Activated CD8-positive, alpha-beta memory T cell treated with anti-CD3 and anti-CD28 coated beads, Interleukin-2, amount 50 U/mL, for 4 hours (primary cell): ENCODE results near the gene SNX7.

Experiments used
- DNase-seq: peaks from one replicate; pipeline ENCODE4 v3.0.0-alpha.2; 2020

The SNX7 gene

DNA sequence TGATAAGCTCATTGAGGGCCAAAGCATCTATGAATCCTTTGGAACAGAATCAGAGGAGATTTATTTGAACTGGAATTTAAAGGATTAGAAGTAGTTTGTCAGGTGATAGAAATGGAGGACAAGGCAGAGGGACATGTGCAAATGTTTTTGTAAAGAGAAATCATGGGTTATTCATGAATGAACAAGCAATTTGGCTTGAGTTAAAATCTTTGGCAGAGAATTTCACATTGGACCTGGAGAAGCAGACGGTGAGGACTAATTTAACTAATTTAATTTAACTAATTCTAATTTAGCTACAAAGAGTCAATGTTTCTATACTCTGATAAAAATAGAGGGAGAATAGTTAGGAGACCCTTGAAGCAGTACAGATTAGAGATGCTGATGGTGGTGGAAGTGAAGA is 36.3 kb downstream of the SNX7 start:
- DNase-seq = no peak

DNA sequence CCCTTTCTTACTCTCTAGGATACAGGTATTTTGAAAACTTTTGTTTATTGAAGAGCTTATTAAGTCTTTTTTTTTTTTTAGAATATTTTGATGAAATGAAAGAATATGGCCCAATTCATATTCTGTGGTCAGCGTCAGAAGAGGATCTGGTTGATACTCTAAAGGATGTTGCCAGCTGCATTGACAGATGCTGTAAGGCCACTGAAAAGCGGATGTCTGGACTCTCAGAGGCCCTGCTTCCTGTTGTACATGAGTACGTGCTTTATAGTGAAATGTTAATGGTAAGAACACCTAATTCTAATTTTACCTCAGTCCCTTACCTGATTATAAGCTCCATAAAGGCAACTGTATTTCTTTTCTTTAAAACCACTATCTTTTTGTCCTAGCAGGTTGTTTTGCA is 37.1 kb downstream of the SNX7 start:
- no peak for DNase-seq

DNA sequence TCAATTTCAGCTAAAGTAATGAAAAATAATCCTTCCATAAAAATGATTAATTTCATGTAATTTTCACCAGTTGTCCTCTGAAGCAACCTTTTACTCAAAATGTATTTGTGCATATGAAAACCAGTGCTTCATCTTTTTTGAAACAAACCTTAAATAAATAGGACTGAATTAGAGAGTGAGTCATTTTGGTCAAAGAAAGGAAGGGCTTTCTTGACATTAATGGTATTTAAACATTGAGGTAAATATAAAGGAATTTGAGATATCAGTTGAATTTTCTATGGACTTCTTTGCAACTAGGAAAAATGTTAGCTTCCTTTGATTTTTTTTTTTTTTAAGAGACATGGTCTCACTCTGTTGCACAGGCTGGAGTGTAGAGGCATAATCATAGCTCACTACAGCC is 38.7 kb downstream of the SNX7 start:
- no peak for DNase-seq

DNA sequence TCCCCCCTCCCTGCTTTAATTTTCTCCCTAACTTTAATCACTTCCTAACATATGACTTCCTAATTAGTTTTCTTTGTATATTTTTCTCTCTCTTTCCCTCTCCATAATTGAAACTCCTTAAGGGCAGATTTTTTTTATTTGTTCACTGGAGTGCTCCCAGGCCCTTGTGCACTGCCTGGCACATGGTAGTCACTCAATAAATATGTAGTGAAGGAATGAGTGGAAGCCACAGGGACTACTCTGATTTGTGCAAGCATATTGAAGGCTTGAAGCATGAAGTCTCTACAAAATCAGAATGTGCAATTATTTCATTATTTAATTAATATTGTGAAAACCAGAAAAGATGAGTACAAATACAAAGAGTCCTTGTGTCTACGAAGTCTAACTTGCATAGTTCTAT is 41.5 kb downstream of the SNX7 start:
- no peak for DNase-seq

DNA sequence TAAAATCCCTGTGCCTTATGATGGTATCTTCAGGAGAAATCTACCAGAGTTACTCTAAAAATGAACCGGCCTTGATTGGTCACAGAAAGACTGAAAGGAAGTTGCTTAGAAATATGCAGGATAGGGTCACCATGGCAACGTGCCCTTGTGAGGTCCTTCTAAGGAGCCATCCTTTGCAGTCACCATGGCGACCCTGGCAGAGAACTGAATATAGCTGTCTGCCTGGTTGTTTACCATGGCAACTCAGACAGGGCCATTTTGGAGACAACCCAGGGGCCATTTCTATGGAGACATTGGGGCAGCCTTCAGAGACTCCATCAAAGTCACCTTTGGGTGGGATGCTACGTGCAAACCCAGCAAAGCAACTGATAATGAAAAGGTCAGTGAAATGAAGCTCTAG is 43.0 kb downstream of the SNX7 start:
- no peak for DNase-seq

- no peak for DNase-seq
These were observed 43.5 kb downstream of the SNX7 start for GRCh38 chr1:98704971-98705370.

- no peak for DNase-seq
These were observed 44.1 kb downstream of the SNX7 start for GRCh38 chr1:98705591-98705990.

DNA sequence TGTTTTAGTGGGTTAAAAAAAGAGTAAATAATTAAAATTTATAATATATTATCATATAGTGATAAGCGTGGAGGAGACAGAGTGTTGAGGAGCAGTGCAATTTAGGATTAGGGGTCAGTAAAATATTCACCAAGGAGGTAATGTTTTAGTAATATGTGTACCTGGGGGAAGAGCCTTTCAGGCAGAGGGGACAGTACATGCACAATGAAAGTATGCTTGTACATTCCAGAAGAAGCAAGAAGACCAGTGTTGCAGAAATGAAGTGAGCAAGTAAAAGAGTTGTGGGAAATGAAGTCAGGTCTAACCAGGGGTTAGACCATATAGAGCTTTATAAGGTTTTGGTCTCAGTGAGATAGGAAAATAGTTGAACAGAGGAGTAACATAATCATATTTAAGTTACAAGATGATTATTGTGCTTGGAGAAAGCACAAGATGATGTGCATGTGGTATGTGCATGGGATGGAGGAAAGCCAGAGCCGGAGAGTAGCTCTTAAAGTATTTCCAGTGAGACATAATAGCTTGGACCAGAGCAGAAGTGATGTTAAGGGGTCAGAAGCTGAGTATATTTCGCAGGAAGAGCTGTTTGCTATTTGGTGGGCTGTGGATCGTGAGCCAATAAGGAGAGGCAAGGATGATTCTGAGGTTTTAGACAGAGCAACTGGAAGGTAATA is 44.8 kb downstream of the SNX7 start:
- no peak for DNase-seq

DNA sequence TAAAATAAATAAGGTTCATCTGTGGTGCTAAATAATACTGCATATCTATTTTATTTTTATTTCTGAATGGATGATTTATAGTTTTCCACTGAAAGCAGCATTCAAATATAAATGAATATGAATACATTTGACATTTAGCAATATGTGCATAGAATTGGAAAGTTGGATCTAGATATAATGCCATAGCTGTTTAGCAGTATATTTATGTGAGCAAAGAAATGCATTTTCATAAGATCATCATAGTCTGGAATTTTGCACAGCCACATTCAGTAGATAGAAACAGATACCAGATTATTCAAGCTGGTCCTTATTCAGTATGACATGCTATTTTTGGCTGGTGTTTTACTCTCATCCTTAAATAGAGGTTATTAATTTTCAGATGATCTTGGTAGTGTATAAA is 46.0 kb downstream of the SNX7 start:
- DNase-seq = no peak

DNA sequence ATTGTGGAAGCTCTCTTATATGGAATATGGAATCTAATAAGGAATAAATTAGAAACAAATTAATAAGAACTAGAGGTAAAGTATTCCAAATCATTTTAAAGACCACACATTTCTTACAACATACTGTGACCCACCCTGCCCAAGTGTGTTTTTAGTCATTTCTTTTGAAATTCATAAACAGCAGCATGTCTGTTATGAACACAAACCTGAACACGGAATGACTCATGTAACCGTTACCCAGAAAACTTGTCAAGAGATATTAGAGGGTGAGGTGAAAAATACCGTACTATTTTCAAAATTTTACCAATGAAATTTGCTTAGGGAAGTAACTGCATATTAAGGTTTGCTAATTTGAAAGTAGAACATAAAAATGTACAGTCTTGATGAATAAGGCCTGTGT is 48.4 kb downstream of the SNX7 start:
- no peak for DNase-seq

DNA sequence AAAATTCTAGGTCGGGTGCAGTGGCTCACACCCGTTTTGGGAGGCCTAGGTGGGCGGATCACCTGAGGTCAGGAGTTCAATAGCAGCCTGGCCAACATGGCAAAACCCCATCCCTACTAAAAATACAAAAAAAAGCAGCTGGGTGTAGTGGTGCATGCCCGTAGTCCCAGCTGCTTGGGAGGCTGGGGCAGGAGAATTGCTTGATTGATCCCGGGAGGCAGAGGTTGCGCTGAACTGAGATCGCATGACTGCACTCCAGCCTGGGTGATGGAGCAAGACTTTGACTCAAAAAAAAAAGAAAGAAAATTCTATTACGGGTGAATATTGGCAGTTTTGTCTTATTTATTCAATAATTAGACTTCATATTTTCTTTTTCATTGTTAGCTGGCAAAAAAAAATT is 62.1 kb downstream of the SNX7 start:
- no peak for DNase-seq

DNA sequence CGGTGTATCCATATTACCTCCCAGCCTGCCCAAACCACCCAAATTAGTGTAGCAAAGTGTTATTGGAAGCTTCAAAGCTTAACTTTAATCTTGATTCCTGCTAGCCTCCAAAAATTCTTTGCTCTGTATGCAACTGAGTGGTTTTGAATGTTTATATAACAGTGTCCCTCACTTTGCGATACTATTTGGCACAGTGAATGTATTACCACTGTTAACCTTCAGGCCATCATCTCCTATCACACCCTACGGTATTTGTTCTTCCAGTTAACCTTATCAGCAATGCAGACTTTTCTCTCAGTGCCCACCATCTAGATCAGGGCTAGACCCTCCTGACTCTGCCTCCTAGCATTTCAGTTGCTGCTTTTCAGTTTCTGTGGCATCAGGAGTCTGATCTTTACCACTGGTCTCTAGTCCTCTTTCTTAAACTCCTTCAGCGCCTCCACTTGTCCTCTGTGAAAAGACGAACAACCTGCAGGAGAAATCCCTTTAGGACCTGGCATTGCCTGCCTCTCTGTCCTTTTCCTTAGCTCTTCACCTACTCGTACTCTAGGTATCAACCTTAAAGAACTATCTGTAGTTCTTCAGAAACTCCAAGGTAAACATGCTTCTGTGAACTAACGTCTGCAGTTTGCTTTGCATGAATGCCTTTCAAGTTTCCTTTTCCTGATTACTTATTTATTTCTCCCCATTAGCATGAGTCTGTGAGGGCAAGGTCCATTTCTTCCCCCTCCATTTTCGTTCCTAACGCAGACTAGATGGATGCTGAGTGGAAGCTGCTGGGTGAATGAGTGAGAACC is 71.7 kb downstream of the SNX7 start:
- no peak for DNase-seq

GRCh38 chr1:98733782-98734112 is 72.2 kb downstream of the SNX7 start:
- no peak for DNase-seq

- no peak for DNase-seq
These were observed 74.2 kb downstream of the SNX7 start for GRCh38 chr1:98735756-98736155.

GRCh38 chr1:98737835-98738234 is 76.3 kb downstream of the SNX7 start:
- no peak for DNase-seq

DNA sequence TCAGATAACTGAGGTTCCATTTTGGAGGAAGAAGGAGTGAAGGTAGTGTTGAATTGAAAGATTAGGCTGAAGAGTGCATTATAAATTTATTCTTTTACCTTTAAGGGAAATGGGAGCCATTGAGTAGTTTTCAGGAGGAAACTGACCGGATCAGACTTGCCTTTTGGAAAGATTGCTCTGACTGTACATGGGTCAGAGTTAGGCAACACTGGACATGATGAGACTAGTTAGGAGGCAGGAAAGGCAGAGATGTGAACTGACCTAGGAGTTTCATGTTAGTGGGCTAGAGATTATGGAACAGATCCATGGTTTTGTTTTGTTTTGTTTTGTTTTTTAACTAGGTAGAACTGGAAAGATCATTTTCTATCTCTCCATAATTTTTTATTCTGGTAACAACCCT is 78.2 kb downstream of the SNX7 start:
- DNase-seq = no peak

DNA sequence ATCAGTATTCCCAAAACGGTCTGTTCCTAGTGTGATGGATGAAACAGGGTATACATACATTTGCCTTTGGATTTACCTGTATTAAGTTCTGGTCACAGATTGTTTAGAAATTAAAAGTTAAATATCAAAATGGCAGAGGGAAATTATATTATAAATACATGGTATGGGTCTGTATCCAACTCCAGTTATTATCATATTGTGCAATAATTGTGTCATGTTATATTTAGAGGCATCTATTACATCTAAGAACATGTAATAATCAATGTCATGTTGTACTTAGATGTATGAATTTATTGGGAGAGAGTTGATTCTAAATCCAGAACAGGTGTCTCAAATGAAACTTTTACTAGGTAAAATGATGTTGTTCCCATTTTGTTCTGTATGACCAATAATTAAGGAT is 79.6 kb downstream of the SNX7 start:
- no peak for DNase-seq

DNA sequence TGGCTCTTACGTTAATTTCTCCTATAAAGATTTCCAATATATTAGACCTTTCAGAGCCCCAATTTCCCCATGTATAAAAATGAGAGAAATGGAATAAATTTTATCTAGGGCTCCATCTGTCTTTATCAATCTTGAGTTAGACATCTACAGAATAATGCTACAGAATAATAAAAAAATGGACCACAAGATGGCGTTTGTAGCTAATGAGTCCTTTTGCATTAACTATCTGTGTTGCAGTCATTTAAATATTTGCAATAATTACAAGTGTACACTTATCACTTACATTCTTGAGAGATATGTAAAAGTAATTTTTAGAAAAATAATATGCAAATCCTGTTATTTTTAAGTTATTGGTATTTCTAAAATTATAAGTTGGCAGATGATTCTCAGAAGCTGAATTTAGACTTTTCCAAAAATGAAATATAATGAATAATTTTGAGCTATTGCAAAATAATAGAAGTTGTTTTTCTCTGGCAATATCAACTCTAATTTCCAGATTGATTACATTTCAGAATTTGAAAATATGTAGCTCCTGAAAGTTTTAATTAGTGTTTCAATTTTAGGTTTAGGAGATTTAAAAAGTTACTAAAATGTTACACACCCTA is 87.7 kb downstream of the SNX7 start:
- no peak for DNase-seq

GRCh38 chr1:98754176-98754575 is 92.7 kb downstream of the SNX7 start:
- no peak for DNase-seq

GRCh38 chr1:98761219-98761865 is 99.8 kb downstream of the SNX7 start:
- DNase-seq = no peak

GRCh38 chr1:98763488-98764150 is 102.1 kb downstream of the SNX7 start:
- no peak for DNase-seq

DNA sequence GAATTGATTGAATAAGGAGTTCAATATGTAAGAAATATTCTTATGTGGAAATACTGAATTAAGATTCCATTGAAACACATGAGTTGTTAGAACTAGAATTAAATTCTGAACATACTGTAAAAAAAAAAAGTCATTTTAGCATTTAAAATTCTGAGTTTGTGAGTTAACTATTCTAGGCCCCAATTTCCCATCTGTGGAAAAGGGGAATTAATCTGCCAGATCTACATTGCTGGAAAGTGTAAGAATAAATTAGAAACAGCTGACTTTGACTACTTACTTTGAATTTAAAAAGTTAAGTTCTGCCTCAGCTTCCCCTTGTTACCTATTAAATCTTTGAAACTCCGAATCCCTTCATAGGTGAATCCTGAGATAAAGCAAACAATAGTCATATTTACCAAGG is 103.0 kb downstream of the SNX7 start:
- no peak for DNase-seq

- no peak for DNase-seq
These were observed 104.7 kb downstream of the SNX7 start for GRCh38 chr1:98766255-98766654.
